Activated CD8-positive, alpha-beta memory T cell treated with anti-CD3 and anti-CD28 coated beads, Interleukin-2, amount 50 U/mL, for 1 hour (primary cell): ENCODE data around the gene TM7SF3.
"Not testable (repeated sequence)": the region's sequence is repeated elsewhere in the genome, so short reads cannot be mapped to it uniquely, and the experiment has no call there.

Source experiments
- DNase-seq: peaks from one replicate; pipeline ENCODE4 v3.0.0-alpha.2; 2020; ENCODE audit errors: extremely low read depth

Gene TM7SF3

GRCh38 chr12:26979733-26980132, 34.5 kb downstream of the TM7SF3 start:
- DNase-seq = no peak

GRCh38 chr12:26978801-26979200, 35.4 kb downstream of the TM7SF3 start:
- DNase-seq = no peak

GRCh38 chr12:26976687-26977086, 37.5 kb downstream of the TM7SF3 start:
- DNase-seq = no peak

GRCh38 chr12:26971963-26972362, 42.2 kb downstream of the TM7SF3 start:
- DNase-seq = peak; percentile 31

- no peak for DNase-seq
These were observed 44.0 kb downstream of the TM7SF3 start for GRCh38 chr12:26970136-26970535.

GRCh38 chr12:26966842-26967241, 47.3 kb downstream of the TM7SF3 start:
- DNase-seq = no peak

- DNase-seq = no peak
These were observed 50.8 kb downstream of the TM7SF3 start for GRCh38 chr12:26963413-26963812.

- DNase-seq = no peak
These were observed 52.4 kb downstream of the TM7SF3 start for GRCh38 chr12:26961803-26962202.

GRCh38 chr12:26961391-26961790, 52.8 kb downstream of the TM7SF3 start:
- not testable (repeated sequence) for DNase-seq

- no peak for DNase-seq
These were observed 60.2 kb downstream of the TM7SF3 start for GRCh38 chr12:26954027-26954426.

GRCh38 chr12:26953447-26953846, 60.7 kb downstream of the TM7SF3 start:
- no peak for DNase-seq

- DNase-seq = no peak
These were observed 65.9 kb downstream of the TM7SF3 start for GRCh38 chr12:26948309-26948708.

- DNase-seq = no peak
These were observed 73.0 kb downstream of the TM7SF3 start for GRCh38 chr12:26941215-26941594.

GRCh38 chr12:26940516-26941214, 73.5 kb downstream of the TM7SF3 start:
- DNase-seq = no peak

GRCh38 chr12:26939953-26940352, 74.2 kb downstream of the TM7SF3 start:
- DNase-seq = no peak

- no peak for DNase-seq
These were observed 74.9 kb downstream of the TM7SF3 start for GRCh38 chr12:26939192-26939832.

- DNase-seq = no peak
These were observed 75.5 kb downstream of the TM7SF3 start for GRCh38 chr12:26938701-26939062.

GRCh38 chr12:26937863-26938700, 76.1 kb downstream of the TM7SF3 start, which contains the start of the genes FGFR1OP2 and INTS13:
TSS of gene FGFR1OP2 (plus strand) at chr12:26938470. CDS start at chr12:26954159, 15,689 bp downstream.
TSS of gene INTS13 (minus strand) at chr12:26937981. CDS start at chr12:26936803, 1,178 bp downstream.
- peak; percentile 92 for DNase-seq

GRCh38 chr12:26937443-26937862, 76.7 kb downstream of the TM7SF3 start:
- DNase-seq = no peak

- DNase-seq = no peak
These were observed 77.4 kb downstream of the TM7SF3 start for GRCh38 chr12:26936559-26937442.

- DNase-seq = no peak
These were observed 78.4 kb downstream of the TM7SF3 start for GRCh38 chr12:26935636-26936378.
